ENCODE data around the gene CANT1. TPM values are rescaled to one million over a fixed set of nuclear protein-coding genes. Genes with fewer than 3 reads are reported as not detected.

CANT1 gene
- total RNA-seq, 2 experiments from 2014 or later, result 28.3 to 30.0 TPM

GRCh38 chr17:79020631-79021301 is 11.2 kb upstream of the CANT1 start:
- H3K36me3 Mint-ChIP-seq (ENCODE audit: low read depth), result no peaks in the 10 kb centered on the region
- Histone ChIP-seq H3K27ac (ENCODE audit: low read depth in 1 of 2, low read length in 2 of 2) (no peak overlapping the region), H3K27me3 (ENCODE audit: control insufficient read depth in 1 of 2, insufficient read depth in 2 of 2, low read length in 2 of 2) (peaks cover 17 to 20% of the 10 kb centered on the region in 2 experiments), H3K36me3 (ENCODE audit: insufficient read depth, low read length) (no peaks in the 10 kb centered on the region), H3K4me3 (ENCODE audit: low read length) (no peak overlapping the region), H3K9me3 (ENCODE audit: control insufficient read depth in 1 of 2, insufficient read depth in 1 of 2, low read length in 2 of 2) (peaks cover 0 to under 1% of the 10 kb centered on the region in 2 experiments), H3K4me1 (ENCODE audit: insufficient read depth, low read length) (peaks cover 18% of the 10 kb centered on the region)
- H3K27ac Mint-ChIP-seq, result no peak overlapping the region
- peaks cover 49% of the 10 kb centered on the region for H3K27me3 Mint-ChIP-seq
- H3K4me3 Mint-ChIP-seq, result no peak overlapping the region
- ATAC-seq (ENCODE audit: poor library complexity), result no peak
- no peak for DNase-seq
- H3K9me3 Mint-ChIP-seq, result no peaks in the 10 kb centered on the region
- H3K4me1 Mint-ChIP-seq (ENCODE audit: low read depth), result peaks cover 8% of the 10 kb centered on the region
- CTCF ChIA-PET, result no interaction called here
- POLR2A ChIA-PET, result no interaction called here
- intact Hi-C loops (cut with DNase I, micrococcal nuclease), result loop anchor here in 1 of 2 experiments (2.0 kb wide), 1 partner anchor 372 kb away; no protein-coding TSS in a partner anchor
- TF ChIP-seq, protein P1, sequence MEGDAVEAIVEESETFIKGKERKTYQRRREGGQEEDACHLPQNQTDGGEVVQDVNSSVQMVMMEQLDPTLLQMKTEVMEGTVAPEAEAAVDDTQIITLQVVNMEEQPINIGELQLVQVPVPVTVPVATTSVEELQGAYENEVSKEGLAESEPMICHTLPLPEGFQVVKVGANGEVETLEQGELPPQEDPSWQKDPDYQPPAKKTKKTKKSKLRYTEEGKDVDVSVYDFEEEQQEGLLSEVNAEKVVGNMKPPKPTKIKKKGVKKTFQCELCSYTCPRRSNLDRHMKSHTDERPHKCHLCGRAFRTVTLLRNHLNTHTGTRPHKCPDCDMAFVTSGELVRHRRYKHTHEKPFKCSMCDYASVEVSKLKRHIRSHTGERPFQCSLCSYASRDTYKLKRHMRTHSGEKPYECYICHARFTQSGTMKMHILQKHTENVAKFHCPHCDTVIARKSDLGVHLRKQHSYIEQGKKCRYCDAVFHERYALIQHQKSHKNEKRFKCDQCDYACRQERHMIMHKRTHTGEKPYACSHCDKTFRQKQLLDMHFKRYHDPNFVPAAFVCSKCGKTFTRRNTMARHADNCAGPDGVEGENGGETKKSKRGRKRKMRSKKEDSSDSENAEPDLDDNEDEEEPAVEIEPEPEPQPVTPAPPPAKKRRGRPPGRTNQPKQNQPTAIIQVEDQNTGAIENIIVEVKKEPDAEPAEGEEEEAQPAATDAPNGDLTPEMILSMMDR (IDR thresholded peaks at IDR 0.05), result no peak

DNA sequence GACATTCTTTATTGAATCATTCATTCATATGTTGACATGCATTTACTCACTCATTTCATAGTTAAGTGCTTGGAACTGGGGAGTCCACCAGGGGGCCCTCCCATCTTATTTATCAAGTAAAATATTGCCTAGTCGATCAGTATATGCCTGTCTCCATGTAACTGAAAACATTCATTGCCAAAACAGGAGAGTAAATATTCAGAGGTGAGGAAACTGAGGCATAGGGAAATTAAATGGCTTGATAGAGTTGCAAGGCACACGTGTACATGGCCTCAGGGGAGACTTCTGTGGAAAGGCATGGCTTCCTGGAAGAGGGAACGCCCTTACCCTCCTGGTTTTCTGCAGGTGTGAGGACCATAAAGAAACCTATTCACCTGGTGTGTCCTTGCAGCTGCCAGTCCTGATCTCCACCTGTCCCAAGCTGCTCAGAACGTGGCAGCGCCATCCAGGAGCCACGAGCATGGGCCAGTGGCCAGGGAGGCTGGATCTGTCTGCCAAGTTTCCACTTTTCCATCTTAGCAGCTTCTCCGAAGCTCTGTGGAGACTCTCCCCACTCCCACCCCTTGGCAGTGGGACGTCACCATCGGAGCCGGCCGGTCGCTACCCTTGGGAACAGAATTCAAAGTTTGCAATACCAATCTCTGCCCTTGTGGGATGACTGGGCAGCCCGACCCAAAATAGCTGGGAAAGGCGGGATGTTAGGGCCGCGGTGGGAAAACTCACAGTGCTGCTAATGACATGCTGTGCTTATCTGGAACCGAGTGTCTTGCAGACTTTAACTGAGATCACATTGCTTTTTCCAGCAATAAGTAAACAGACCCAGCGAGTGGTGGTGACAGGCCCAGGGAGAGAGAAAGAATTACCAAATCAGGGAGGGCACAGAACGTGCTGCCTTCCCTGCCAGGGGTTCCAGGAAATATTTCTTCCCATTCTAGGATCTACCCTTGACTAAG is 10.3 kb upstream of the CANT1 start:
- intact Hi-C loops (cut with DNase I, micrococcal nuclease), result loop anchor here (1.0 to 2.0 kb wide), 2 partner anchors 22 to 373 kb away; no protein-coding TSS in a partner anchor
- peak overlapping the region; percentile 18 for H3K4me3 Mint-ChIP-seq
- POLR2A ChIA-PET, result no interaction called here

DNA sequence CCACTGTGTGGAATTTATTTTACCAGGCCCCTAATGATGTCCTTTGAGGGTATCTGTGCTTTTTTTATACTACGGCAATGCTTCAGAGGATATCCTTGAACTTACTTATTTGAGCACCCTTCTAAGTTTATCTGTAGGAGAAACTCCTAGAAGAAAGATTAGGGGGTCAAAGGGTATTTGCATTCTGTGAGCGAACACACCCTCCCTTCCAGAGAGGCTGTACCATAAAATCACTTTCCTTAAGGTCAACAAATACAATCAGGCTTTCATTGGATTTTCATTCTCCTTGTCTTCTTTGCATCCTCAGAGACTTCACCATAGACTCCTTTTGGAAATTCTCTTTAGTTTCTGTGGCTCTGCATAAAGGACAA is 9.7 kb upstream of the CANT1 start:
- DNase-seq, result no peak
- Histone ChIP-seq H3K36me3 (ENCODE audit: insufficient read depth, low read length) (no peaks in the 10 kb centered on the region), H3K4me1 (ENCODE audit: insufficient read depth, low read length) (peaks cover 8% of the 10 kb centered on the region), H3K9me3 (ENCODE audit: control insufficient read depth in 1 of 2, insufficient read depth in 1 of 2, low read length in 2 of 2) (peaks cover 0 to 5% of the 10 kb centered on the region in 2 experiments), H3K4me3 (ENCODE audit: low read length) (no peak overlapping the region), H3K27me3 (ENCODE audit: control insufficient read depth in 1 of 2, insufficient read depth in 2 of 2, low read length in 2 of 2) (peaks cover 7 to 9% of the 10 kb centered on the region in 2 experiments), H3K27ac (ENCODE audit: low read depth in 1 of 2, low read length in 2 of 2) (no peak overlapping the region)
- ChIA-PET CTCF (no interaction called here), POLR2A (no interaction called here)
- TF ChIP-seq, protein P1 (IDR thresholded peaks at IDR 0.05), result no peak
- H3K27ac Mint-ChIP-seq, result no peak overlapping the region
- intact Hi-C loops (cut with DNase I, micrococcal nuclease), result loop anchor here in 1 of 2 experiments (1.0 kb wide), 1 partner anchor 23 kb away; no protein-coding TSS in a partner anchor
- H3K36me3 Mint-ChIP-seq (ENCODE audit: low read depth), result no peaks in the 10 kb centered on the region
- H3K27me3 Mint-ChIP-seq, result peaks cover 35% of the 10 kb centered on the region
- ATAC-seq (ENCODE audit: poor library complexity), result no peak
- no peaks in the 10 kb centered on the region for H3K9me3 Mint-ChIP-seq
- no peak overlapping the region for H3K4me3 Mint-ChIP-seq
- H3K4me1 Mint-ChIP-seq (ENCODE audit: low read depth), result peaks cover 3% of the 10 kb centered on the region

More for the DNA sequence above, 10.3 kb upstream of the CANT1 start:
- Mint-ChIP-seq H3K36me3 (ENCODE audit: low read depth) (no peaks in the 10 kb centered on the region), H3K4me1 (ENCODE audit: low read depth) (peaks cover 8% of the 10 kb centered on the region), H3K27ac (no peak overlapping the region), H3K27me3 (peaks cover 41% of the 10 kb centered on the region), H3K9me3 (no peaks in the 10 kb centered on the region)
- DNase-seq (peak in 13 of 14 experiments; percentile 26 to 74 (median 39)), ATAC-seq (ENCODE audit: poor library complexity) (peak; percentile 56)
- Histone ChIP-seq H3K27ac (ENCODE audit: low read depth in 1 of 2, low read length in 2 of 2) (no peak overlapping the region), H3K9me3 (ENCODE audit: control insufficient read depth in 1 of 2, insufficient read depth in 1 of 2, low read length in 2 of 2) (peaks cover 0 to 5% of the 10 kb centered on the region in 2 experiments), H3K4me1 (ENCODE audit: insufficient read depth, low read length) (peaks cover 15% of the 10 kb centered on the region), H3K36me3 (ENCODE audit: insufficient read depth, low read length) (no peaks in the 10 kb centered on the region), H3K4me3 (ENCODE audit: low read length) (no peak overlapping the region), H3K27me3 (ENCODE audit: control insufficient read depth in 1 of 2, insufficient read depth in 2 of 2, low read length in 2 of 2) (peaks cover 11 to 15% of the 10 kb centered on the region in 2 experiments)
- TF ChIP-seq, protein P1 (IDR thresholded peaks at IDR 0.05), result peak; percentile 67
- CTCF ChIA-PET, result no interaction called here
